8988T (cell line): ENCODE measurements around the gene CSPG5.

Source experiments
- DNase-seq: peaks from one replicate; pipeline ENCODE4 v3.0.0; 2011

The CSPG5 gene

GRCh38 chr3:47536221-47536891 lies 42.3 kb downstream of the CSPG5 start:
- no peak for DNase-seq

DNA sequence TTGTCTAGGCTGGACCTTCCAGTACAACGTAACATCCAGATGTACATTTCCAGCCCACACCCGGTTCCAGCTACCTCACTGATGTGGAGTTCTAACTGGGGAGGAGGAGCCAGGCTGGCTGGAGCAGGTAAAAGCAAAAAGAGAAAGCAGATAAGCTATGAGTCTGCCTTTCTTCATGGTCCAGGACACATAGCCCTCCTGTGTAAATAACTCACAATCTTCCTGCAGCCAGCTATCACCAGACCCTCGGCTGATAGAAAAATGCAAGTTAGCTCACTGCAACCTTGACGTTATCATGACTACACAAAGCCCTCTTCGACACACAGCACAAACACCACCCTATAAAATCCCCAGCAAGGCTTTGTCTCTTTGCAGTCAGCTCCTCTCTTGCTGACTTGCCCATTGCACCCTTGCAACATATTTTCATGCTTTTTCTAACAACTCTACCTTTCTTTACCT lies 44.6 kb downstream of the CSPG5 start:
- DNase-seq, result no peak

DNA sequence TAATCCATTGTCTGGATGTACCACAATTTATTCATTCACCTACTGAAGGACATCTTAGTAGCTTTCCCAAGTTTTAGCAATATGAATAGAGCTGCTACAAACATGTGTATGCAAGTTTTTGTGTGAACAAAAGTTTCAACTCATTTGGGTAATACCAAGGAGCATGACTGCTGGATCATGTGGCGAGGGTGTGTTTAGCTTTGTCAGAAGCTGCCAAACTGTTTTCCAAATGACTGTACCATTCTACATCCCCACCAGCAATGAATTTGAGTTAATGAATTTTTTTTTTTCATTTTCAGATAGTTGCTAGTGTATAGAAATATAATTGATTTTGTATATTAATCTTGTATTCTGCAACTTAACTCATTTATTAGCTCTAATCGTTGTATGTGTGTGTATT lies 45.2 kb downstream of the CSPG5 start:
- no peak for DNase-seq

DNA sequence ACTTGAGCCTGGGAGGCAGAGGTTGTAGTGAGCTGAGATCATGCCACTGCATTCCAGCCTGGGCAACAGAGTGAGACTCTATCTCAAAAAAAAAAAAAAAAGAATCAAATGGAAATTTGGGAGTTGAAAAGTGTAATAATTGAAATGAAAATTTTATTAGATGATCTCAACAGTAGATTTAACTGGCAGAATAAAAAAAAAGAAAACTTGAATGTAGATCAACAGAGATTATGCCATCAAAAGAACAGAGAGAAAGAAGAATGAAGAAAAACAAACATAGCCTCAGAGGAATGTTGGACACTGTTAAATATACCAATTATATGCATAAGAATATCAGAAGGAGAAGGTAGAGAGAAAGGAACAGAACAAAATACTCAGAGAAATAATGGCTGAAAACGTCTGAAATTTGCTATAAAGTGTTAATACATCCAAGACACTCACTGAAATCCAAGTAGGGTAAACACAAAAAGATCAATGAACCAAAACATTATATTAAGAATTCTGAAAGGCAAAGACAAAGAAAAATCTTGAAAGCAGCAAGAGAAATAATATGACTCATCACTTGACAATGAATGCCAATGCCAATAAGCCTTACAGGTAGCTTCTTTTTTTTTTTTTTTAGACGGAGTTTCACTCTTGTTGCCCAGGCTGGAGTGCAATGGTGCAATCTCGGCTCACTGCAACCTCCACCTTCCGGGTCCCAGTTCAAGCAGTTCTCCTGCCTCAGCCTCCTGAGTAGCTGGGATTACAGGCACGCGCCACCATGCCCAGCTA lies 50.5 kb downstream of the CSPG5 start:
- no peak for DNase-seq

- no peak for DNase-seq
These were observed 53.0 kb downstream of the CSPG5 start for GRCh38 chr3:47525617-47526016.

- no peak for DNase-seq
These were observed 55.2 kb downstream of the CSPG5 start for GRCh38 chr3:47523310-47524073.

GRCh38 chr3:47522082-47522987 lies 56.3 kb downstream of the CSPG5 start:
- peak; percentile 71 for DNase-seq

DNA sequence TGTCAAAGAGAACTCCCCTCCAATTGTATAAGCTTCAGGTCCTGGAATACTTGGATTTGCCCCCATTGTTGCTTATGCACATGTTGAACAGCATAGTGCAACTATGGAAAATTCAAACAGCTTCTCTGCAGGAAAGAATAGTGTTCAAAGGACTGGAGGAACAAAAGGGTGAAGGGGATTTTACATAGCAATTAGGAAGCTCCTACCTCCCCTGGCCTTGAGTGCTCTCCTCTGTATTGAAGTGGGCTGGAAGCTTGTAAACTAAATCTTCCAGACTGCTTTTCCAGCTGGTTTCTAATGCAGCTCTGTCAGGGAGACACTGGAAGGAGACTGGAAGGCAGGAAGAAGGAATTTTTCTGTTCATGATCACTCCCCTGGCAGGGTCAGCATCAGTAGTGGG lies 57.9 kb downstream of the CSPG5 start:
- no peak for DNase-seq

DNA sequence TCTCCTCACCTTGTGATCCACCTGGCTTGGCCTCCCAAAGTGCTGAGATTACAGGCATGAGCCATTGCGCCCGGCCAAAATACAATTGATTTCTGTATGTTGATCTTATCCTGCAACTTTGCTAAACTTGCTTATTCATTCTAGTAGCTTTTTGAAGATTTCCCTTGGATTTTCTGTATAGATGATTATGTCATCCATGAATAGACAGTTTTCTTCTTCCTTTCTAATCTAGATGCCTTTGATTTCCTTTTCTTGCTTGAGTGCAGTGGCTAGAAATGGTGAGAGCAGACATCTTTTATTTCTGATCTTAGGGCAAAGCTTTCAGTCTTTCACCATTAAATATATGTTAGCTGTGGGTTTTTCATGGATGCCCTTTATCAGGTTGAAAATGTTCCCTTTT lies 60.7 kb downstream of the CSPG5 start:
- DNase-seq, result no peak

GRCh38 chr3:47515864-47516319 lies 62.8 kb downstream of the CSPG5 start:
- no peak for DNase-seq

DNA sequence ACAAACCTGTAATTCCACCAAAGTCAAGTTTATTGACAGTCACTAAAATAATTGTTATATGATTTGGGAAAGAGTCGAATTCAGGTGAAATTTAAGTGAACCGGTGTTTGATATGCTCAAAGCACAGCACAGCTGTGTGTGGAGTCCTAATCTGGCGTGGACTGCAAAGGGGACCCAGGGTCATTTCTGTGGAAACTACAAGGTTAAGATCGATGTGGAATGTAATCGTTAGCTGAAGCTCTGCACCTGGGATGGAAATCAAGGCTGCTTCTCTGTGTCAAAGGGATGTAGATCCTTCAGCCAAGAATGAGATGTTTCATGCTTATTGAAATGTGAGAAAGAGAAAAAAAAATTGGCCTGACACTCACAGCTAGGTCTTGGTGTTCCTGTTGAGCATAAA lies 63.6 kb downstream of the CSPG5 start:
- DNase-seq, result no peak

GRCh38 chr3:47513125-47513929 lies 65.3 kb downstream of the CSPG5 start, which contains the start of gene ELP6:
Gene ELP6, minus strand, starts transcription at chr3:47513712. Its CDS starts 122 bp downstream, at chr3:47513590.
- peak; percentile 84 for DNase-seq

DNA sequence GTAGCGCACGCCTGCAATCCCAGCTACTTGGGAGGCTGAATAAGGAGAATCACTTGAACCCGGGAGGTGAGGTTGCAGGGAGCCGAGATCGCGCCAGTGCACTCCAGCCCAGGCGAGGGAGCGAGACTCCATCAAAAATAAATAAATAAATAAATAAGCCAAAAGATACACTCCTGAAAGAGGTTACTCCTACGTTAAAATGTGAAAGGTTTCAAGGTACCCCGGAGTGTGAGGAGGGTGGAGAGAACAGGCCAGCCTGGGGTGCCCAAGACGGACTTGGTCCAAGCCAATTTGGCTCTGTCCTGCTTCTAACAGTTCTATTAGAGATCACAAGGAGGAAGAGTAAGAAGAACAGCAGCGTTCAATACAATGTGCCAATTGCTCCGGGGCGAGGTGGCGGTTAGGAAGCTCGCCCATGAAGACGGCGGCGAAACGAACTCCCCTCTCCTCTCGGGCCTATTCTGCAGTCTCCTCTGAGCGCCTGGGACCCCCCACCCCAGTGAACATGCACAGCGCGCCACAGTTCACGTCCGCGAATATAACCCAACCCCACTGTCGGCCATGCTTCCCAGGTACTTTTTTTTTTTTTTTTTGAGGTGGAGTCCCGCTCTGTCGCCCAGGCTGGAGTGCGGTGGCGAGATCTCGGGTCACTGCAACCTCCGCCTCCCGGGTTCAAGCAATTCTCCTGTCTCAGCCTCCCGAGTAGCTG lies 66.1 kb downstream of the CSPG5 start:
- no peak for DNase-seq
